NT2/D1 (cell line): ENCODE measurements around the gene CD37.
"Not testable (repeated sequence)": the region's sequence is repeated elsewhere in the genome, so short reads cannot be mapped to it uniquely, and the experiment has no call there.

ENCODE experiments used
- DNase-seq: peaks from one replicate; pipeline ENCODE4 v3.0.0-alpha.2; 2011; ENCODE audit warnings: low read depth, low spot score
- H3K27me3 ChIP-seq: 2 replicates; pipeline ENCODE4 v1.6.0; 2011; ENCODE audit warnings: mild to moderate bottlenecking; ENCODE audit not compliant: insufficient read length, insufficient read depth
- H3K36me3 ChIP-seq: 2 replicates; pipeline ENCODE4 v1.6.1; 2011; ENCODE audit warnings: mild to moderate bottlenecking, low read length, mixed read lengths; ENCODE audit not compliant: insufficient read depth, insufficient read length
- H3K4me1 ChIP-seq: 2 replicates; pipeline ENCODE4 v1.5.1; 2011; ENCODE audit not compliant: insufficient read depth, insufficient read length
- H3K4me3 ChIP-seq: 2 replicates; pipeline ENCODE4 v1.5.1; 2011; ENCODE audit warnings: low read depth; ENCODE audit not compliant: insufficient read length
- H3K9ac ChIP-seq: 2 replicates; pipeline ENCODE4 v1.6.0; 2011; ENCODE audit warnings: low read depth; ENCODE audit not compliant: insufficient read length
- H3K9me3 ChIP-seq: 2 replicates; pipeline ENCODE4 v1.5.1; 2011; ENCODE audit warnings: mild to moderate bottlenecking, low read length; ENCODE audit not compliant: insufficient read depth
- SUZ12 ChIP-seq: IDR thresholded peaks from 2 replicates; pipeline ENCODE4 v1.6.1; 2011; ENCODE audit not compliant: insufficient read length, insufficient read depth; ENCODE audit errors: extremely low read depth
- YY1 ChIP-seq: IDR thresholded peaks from 2 replicates; pipeline ENCODE4 v1.6.1; 2011; ENCODE audit not compliant: insufficient read length, insufficient read depth
- ZNF274 ChIP-seq: IDR thresholded peaks from 2 replicates; pipeline ENCODE4 v1.6.1; 2011; ENCODE audit warnings: mild to moderate bottlenecking, low read depth, low read length

CD37 gene, protein sequence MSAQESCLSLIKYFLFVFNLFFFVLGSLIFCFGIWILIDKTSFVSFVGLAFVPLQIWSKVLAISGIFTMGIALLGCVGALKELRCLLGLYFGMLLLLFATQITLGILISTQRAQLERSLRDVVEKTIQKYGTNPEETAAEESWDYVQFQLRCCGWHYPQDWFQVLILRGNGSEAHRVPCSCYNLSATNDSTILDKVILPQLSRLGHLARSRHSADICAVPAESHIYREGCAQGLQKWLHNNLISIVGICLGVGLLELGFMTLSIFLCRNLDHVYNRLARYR

DNA sequence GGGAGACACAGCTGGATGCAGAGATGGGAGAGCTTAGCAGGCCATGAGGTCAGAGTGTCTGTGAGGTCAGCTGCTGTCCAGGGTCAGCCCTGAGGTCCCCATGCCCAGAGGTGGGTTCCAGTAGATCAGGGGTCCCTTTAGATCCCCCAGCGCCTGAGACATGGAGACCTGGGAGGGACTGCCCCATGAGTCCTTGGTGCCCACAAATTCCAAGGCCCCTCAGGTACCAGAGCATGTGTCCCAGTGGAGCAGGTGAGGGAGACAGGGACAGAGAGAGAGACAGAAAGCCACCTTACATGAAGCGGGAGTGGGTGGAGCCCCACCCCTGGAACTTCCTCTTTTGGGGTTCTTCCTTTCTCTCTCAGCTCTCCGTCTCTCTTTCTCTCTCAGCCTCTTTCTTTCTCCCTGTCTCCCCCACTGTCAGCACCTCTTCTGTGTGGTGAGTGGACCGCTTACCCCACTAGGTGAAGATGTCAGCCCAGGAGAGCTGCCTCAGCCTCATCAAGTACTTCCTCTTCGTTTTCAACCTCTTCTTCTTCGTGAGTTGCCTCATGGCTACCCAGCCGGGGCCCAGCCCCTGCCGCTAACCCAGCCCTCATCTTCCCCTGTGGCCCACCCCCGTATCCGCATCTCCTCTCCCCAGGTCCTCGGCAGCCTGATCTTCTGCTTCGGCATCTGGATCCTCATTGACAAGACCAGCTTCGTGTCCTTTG lies at the start of gene CD37:
CD37 (plus strand) TSS at position 336 of the 713 bp plus-strand sequence; CDS start at position 471, 135 bp downstream.
- Histone ChIP-seq H3K4me1 (peaks cover 17% of the 10 kb centered on the region), H3K4me3 (no peak within 1 kb of the TSS), H3K9me3 (no peaks in the 10 kb centered on the region), H3K27me3 (no peaks in the 10 kb centered on the region), H3K36me3 (peaks cover 51% of the 10 kb centered on the region), H3K9ac (no peak within 1 kb of the TSS)
- DNase-seq = no peak
- no peak for TF ChIP-seq ZNF274
- TF ChIP-seq SUZ12 = no peak
- no peak for TF ChIP-seq YY1

DNA sequence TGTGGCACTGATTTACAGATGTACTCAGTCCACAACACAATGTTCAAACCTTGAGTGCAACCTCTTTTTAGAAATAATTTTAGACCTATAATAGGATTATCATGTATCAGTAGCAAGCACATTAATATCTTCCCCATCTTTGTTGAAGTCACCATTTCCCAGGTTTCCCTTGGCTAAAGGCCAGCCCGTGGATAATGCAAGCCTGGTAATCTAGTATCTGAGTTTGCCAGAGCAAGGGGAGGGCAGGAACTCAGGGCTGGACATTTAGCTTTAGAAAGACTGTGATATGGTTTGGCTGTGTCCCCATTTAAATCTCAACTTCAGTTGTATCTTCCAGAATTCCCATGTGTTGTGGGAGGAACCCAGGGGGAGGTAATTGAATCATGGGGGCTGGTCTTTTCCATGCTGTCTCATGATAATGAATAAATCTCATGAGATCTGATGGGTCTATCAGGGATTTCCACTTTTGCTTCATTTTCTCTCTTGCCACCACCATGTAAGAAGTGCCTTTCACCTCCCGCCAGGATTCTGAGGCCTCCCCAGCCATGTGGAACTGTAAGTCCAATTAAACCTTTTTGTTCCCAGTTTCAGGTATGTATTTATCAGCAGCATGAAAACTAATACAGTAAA lies 48.0 kb upstream of the CD37 start:
- DNase-seq = no peak
- no peaks in the 10 kb centered on the region for H3K27me3 ChIP-seq
- H3K9ac ChIP-seq = no peak overlapping the region
- H3K4me3 ChIP-seq = no peak overlapping the region
- H3K36me3 ChIP-seq = no peaks in the 10 kb centered on the region
- H3K4me1 ChIP-seq = no peaks in the 10 kb centered on the region
- peaks cover 15% of the 10 kb centered on the region; the same call in 1 of the 2 replicates for H3K9me3 ChIP-seq
- TF ChIP-seq SUZ12 = no peak
- TF ChIP-seq ZNF274 = no peak
- no peak for TF ChIP-seq YY1

DNA sequence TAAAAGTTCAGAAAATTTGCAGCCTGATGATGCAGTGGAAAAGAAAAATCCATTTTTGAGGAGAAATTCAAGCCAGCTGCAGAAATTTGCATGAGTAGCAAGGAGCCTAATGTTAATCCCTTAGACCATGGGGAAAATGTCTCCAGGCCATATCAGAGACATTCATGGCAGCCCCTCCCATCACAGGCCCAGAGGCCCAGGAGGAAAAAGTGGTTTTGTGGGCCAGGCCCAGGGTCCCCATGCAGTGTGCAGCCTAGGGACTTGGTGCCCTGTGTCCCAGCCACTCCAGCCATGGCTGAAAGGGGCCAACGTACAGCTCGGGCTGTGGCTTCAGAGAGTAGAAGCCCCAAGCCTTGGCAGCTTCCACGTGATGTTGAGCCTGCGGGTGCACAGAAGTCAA lies 47.0 kb upstream of the CD37 start:
- H3K9me3 ChIP-seq = peaks cover 15% of the 10 kb centered on the region; the same call in 1 of the 2 replicates
- H3K36me3 ChIP-seq, H3K4me1 ChIP-seq, H3K9ac ChIP-seq, H3K27me3 ChIP-seq, H3K4me3 ChIP-seq, DNase-seq: not testable (repeated sequence)

DNA sequence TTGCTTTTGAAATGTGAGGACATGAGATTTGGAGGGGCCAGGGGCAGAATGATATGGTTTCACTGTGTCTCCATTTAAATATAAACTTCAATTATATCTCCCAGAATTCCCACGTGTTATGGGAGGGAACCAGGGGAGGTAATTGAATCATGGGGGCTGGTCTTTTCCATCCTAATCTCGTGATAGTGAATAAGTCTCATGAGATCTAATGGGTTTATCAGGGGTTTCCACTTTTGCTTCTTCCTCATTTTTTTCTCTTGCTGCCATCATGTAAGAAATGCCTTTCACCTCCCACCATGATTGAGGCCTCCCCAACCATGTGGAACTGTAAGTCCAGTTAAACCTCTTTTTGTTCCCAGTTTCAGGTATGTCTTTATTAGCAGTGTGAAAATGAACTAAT lies 45.9 kb upstream of the CD37 start:
- DNase-seq, H3K4me1 ChIP-seq, H3K27me3 ChIP-seq, H3K4me3 ChIP-seq, H3K9ac ChIP-seq, H3K36me3 ChIP-seq: not testable (repeated sequence)
- peaks cover 15% of the 10 kb centered on the region; the same call in 1 of the 2 replicates for H3K9me3 ChIP-seq

DNA sequence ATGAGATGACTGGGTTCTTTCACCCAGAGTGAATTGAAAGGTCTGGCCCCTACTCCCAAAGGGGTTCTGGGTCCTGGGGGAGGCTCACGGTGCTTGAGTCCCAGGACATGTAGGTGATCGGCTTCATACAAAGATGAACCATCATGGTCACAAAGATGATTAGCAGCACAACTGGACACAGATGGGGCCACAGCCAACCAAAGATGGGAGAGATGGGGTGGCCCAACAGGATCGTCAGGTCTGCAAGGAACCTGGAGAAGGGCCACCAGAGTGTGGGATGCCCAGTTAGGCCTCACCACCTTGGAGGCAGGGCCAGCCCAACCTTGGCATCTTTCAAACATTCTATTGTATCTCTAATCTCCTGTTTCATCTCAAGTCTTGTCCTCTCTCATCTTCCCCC lies 44.7 kb upstream of the CD37 start:
- Histone ChIP-seq H3K27me3 (no peaks in the 10 kb centered on the region), H3K4me1 (no peaks in the 10 kb centered on the region), H3K9ac (no peak overlapping the region), H3K9me3 (peaks cover 15% of the 10 kb centered on the region; the same call in 1 of the 2 replicates), H3K4me3 (no peak overlapping the region), H3K36me3 (peaks cover 7% of the 10 kb centered on the region)
- DNase-seq = no peak
- no peak for TF ChIP-seq ZNF274
- no peak for TF ChIP-seq YY1
- no peak for TF ChIP-seq SUZ12

DNA sequence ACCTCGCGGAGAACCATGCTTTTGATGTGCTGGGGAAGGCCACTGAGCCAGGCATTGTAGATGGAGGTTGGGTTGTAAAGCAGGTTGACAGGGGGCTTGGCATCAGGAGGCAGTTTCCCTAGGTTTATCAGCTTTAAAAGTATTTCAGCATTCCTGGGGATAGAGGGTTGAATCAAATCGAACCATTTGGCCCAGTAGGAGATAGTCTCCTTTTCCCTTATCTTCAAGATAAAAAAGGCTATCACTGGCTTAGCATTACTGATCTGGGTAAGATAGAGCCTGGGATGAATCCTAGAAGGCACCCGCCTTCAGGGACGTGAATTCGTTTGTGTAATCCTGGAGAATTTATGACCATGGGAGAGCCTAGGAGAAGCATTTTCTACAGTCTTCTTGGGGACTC lies 40.8 kb upstream of the CD37 start:
- no peak overlapping the region for H3K4me3 ChIP-seq
- no peaks in the 10 kb centered on the region for H3K9me3 ChIP-seq
- no peaks in the 10 kb centered on the region for H3K27me3 ChIP-seq
- no peak overlapping the region for H3K9ac ChIP-seq
- H3K4me1 ChIP-seq = no peaks in the 10 kb centered on the region
- TF ChIP-seq YY1 = no peak
- no peak for TF ChIP-seq SUZ12
- TF ChIP-seq ZNF274 = no peak
- no peak for DNase-seq
- peaks cover 7% of the 10 kb centered on the region for H3K36me3 ChIP-seq

DNA sequence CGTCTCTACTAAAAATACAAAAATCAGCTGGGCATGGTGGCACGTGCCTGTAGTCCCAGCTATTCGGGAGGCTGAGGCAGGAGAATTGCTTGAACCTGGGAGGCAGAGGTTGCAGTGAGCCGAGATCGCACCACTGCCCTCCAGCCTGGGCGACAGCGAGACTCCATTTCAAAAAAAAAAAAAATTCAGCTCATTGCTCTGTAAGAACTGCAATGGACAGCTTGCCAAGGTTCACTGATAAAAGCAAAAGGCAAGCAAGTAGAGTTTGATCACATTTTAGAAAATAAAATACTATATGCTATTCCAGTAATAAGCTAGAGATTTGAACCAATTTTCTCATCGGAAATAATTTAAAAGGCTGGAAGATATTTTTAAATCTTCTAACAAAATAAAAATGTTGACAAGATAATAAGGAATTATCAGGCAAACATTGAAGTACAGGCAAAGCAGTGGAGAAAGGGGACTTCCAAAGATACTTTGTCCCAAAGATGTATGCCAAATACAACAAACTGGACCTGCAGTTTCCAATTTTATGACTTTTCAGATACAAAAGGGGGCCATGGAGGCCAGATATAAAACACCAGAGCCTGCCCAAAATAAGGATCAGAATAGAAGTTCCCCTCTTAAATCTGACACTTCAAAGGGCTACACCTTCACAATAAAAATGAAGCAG lies 39.9 kb upstream of the CD37 start:
- peaks cover 7% of the 10 kb centered on the region for H3K36me3 ChIP-seq
- H3K27me3 ChIP-seq = no peaks in the 10 kb centered on the region
- H3K4me3 ChIP-seq = no peak overlapping the region
- no peak for TF ChIP-seq YY1
- no peak for TF ChIP-seq ZNF274
- no peak for TF ChIP-seq SUZ12
- no peaks in the 10 kb centered on the region for H3K4me1 ChIP-seq
- no peak for DNase-seq
- no peak overlapping the region for H3K9ac ChIP-seq
- H3K9me3 ChIP-seq = no peaks in the 10 kb centered on the region
